ENCODE measurements around the gene SARM1. TPM values are rescaled to one million over a fixed set of nuclear protein-coding genes. Genes with fewer than 3 reads are reported as not detected.

SARM1 gene
- total and polyA plus RNA-seq, 2 of the 13 experiments (the other 11 are each of a cell fraction or from before 2014, with no cell fraction given) = 0.73 to 0.86 TPM

DNA sequence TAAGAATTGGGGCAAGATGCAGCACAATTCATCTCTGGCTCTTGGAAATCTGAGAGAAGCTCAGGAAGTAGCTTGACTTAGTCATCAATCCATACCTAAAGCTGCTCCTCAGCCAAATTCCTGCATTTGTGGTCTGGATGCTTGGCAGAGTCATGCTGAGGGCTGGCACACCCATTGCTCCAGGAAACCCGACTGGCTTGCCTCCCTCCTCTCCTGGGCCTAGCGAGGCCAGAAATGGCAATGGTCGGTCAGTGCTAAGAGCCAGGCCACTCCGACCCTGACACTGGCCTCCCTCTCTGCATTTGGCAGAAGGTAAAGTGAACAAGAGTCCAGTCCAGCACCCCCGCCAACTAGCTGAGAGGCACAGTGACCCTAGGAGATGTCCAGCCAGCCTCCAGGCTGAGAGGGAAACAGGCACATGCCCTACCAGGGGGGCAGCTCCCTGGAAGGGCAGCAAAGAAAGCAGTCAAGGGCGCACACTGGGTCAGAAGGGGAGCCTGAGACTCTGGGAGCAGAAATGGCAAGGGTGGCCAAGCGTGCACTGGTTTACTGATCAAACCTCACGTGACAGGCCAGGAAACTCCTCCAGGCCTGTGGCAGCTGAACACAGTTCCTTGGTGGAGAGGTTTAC lies 24.1 kb upstream of the SARM1 start (continued):
- TF ChIP-seq NR2F1 (CRISPR knock-in tag; IDR thresholded peaks at IDR 0.05) = no peak
- peak; percentile 10; the same call in 1 of the 2 replicates for TF ChIP-seq AKAP8 (CRISPR knock-in tag; IDR thresholded peaks at IDR 0.05)
- no peak for TF ChIP-seq RXRA (CRISPR knock-in tag; IDR thresholded peaks at IDR 0.05)
- TF ChIP-seq SCMH1 (CRISPR knock-in tag; IDR thresholded peaks at IDR 0.05; ENCODE audit: borderline replicate concordance) = no peak
- TF ChIP-seq ZEB1 (IDR thresholded peaks at IDR 0.05; ENCODE audit: insufficient replicate concordance, low read depth) = no peak
- TF ChIP-seq SALL2 (CRISPR knock-in tag; IDR thresholded peaks at IDR 0.05) = no peak
- TF ChIP-seq NFYB (CRISPR knock-in tag; IDR thresholded peaks at IDR 0.05) = no peak
- TF ChIP-seq FOXK1 (CRISPR knock-in tag; IDR thresholded peaks at IDR 0.05; ENCODE audit: borderline replicate concordance, low read depth) = no peak
- TF ChIP-seq ZC3H4 (CRISPR knock-in tag; IDR thresholded peaks at IDR 0.05; ENCODE audit: borderline replicate concordance) = no peak
- TF ChIP-seq, protein P1, sequence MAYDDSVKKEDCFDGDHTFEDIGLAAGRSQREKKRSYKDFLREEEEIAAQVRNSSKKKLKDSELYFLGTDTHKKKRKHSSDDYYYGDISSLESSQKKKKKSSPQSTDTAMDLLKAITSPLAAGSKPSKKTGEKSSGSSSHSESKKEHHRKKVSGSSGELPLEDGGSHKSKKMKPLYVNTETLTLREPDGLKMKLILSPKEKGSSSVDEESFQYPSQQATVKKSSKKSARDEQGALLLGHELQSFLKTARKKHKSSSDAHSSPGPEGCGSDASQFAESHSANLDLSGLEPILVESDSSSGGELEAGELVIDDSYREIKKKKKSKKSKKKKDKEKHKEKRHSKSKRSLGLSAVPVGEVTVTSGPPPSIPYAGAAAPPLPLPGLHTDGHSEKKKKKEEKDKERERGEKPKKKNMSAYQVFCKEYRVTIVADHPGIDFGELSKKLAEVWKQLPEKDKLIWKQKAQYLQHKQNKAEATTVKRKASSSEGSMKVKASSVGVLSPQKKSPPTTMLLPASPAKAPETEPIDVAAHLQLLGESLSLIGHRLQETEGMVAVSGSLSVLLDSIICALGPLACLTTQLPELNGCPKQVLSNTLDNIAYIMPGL (CRISPR knock-in tag; IDR thresholded peaks at IDR 0.05; ENCODE audit: borderline replicate concordance in 1 of 2, low read depth in 1 of 2) = no peak; a peak in 1 of 4 replicates
- TF ChIP-seq SMARCC2 (IDR thresholded peaks at IDR 0.05) = no peak
- TF ChIP-seq SALL1 (CRISPR knock-in tag; IDR thresholded peaks at IDR 0.05) = no peak
- 0 out of 2 replicates have a peak, but pooled peaks have one; percentile 12 for TF ChIP-seq ZNF619 (CRISPR knock-in tag; IDR thresholded peaks at IDR 0.05)
- TF ChIP-seq ZNF274 (CRISPR knock-in tag; IDR thresholded peaks at IDR 0.05) = no peak
- TF ChIP-seq PAWR (CRISPR knock-in tag; IDR thresholded peaks at IDR 0.05; ENCODE audit: borderline replicate concordance) = no peak
- 0 out of 2 replicates have a peak, but pooled peaks have one; percentile 10 for TF ChIP-seq DMAP1 (CRISPR knock-in tag; IDR thresholded peaks at IDR 0.05)
- TF ChIP-seq GATAD2A (CRISPR knock-in tag; IDR thresholded peaks at IDR 0.05) = no peak
- no peak for TF ChIP-seq ZNF557 (CRISPR knock-in tag; IDR thresholded peaks at IDR 0.05)
- TF ChIP-seq MLLT10 (CRISPR knock-in tag; IDR thresholded peaks at IDR 0.05) = no peak
- TF ChIP-seq NFIB (CRISPR knock-in tag; IDR thresholded peaks at IDR 0.05; ENCODE audit: borderline replicate concordance) = no peak
- TF ChIP-seq, protein P2, sequence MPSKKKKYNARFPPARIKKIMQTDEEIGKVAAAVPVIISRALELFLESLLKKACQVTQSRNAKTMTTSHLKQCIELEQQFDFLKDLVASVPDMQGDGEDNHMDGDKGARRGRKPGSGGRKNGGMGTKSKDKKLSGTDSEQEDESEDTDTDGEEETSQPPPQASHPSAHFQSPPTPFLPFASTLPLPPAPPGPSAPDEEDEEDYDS (CRISPR knock-in tag; IDR thresholded peaks at IDR 0.05) = no peak
- no peak for TF ChIP-seq TCF12 (IDR thresholded peaks at IDR 0.05)
- no peak for TF ChIP-seq TCF12 (CRISPR knock-in tag; IDR thresholded peaks at IDR 0.05)
- TF ChIP-seq ZNF451 (CRISPR knock-in tag; IDR thresholded peaks at IDR 0.05) = 0 out of 2 replicates have a peak, but pooled peaks have one; percentile 65
- no peak for TF ChIP-seq ZFYVE20 (CRISPR knock-in tag; IDR thresholded peaks at IDR 0.05; ENCODE audit: borderline replicate concordance, low read depth)
- TF ChIP-seq ZNF563 (CRISPR knock-in tag; IDR thresholded peaks at IDR 0.05) = 0 out of 2 replicates have a peak, but pooled peaks have one; percentile 11
- TF ChIP-seq PHF8 (CRISPR knock-in tag; IDR thresholded peaks at IDR 0.05) = no peak
